ENCODE data around the gene DDX27. TPM values are rescaled to one million over a fixed set of nuclear protein-coding genes. Genes with fewer than 3 reads are reported as not detected.

DDX27 gene
- total RNA-seq, 2 experiments from 2014 or later, result 46.1 to 47.6 TPM

Other genes starting within 250 kb of the DDX27 start
- 10 to 100 TPM; 68.3 to 69.8 TPM for gene CSE1L, start 173.1 kb upstream of the DDX27 start, total RNA-seq
- 10 to 100 TPM; 52.5 to 54.2 TPM for gene STAU1, start 31.1 kb upstream of the DDX27 start, total RNA-seq
- 10 to 100 TPM; 64.2 to 66.6 TPM for gene ZNFX1, start 58.6 kb downstream of the DDX27 start, total RNA-seq